ENCODE data around the gene CALD1. TPM values are rescaled to one million over a fixed set of nuclear protein-coding genes. Genes with fewer than 3 reads are reported as not detected.

The CALD1 gene
- total and polyA plus RNA-seq, 11 donors, result 89.6 to 186 (median 125) TPM

- Histone ChIP-seq H3K4me3 (no peak overlapping the region), H3K4me1 (peaks cover 0 to 64% (median 14%) of the 10 kb centered on the region in 12 donors), H3K27me3 (no peaks in the 10 kb centered on the region), H3K27ac (peak overlapping the region in 4 of 12 donors; percentile 4 to 64 (median 8)), H3K36me3 (peaks cover 0 to 12% (median 0%) of the 10 kb centered on the region in 9 donors), H3K9me3 (no peaks in the 10 kb centered on the region)
- TF ChIP-seq POLR2A (IDR thresholded peaks at IDR 0.05) (no peak), CTCF (IDR thresholded peaks at IDR 0.05) (no peak)
- 33 to 45% (median 41%) methylated on average over 2 of the region's 2 CpGs for WGBS, 4 donors
- DNase-seq, result no peak
- intact Hi-C loops (cut with DNase I), result loop anchor here in 1 of 10 donors (10.0 kb wide), 1 partner anchor 65 kb away; no protein-coding TSS in a partner anchor
- no peak for ATAC-seq
Observed at GRCh38 chr7:134820295-134820694, 40.9 kb downstream of the CALD1 start.

- no peaks in the 10 kb centered on the region for H3K9me3 ChIP-seq
- H3K27me3 ChIP-seq, result no peaks in the 10 kb centered on the region
- ATAC-seq (no peak), DNase-seq (no peak)
- H3K4me1 ChIP-seq, result peaks cover 0 to 66% (median 10%) of the 10 kb centered on the region in 12 donors
- H3K27ac ChIP-seq, result peak overlapping the region in 2 of 12 donors; percentile 4 to 64
- intact Hi-C loops (cut with DNase I), result loop anchor here in 1 of 10 donors (10.0 kb wide), 1 partner anchor 64 kb away; no protein-coding TSS in a partner anchor
- 88 to 92% (median 91%) methylated on average over 3 of the region's 3 CpGs for WGBS, 4 donors
- H3K36me3 ChIP-seq, result peaks cover 0 to 12% (median 0%) of the 10 kb centered on the region in 9 donors
- no peak overlapping the region for H3K4me3 ChIP-seq
- no peak for TF ChIP-seq POLR2A (IDR thresholded peaks at IDR 0.05)
- no peak for TF ChIP-seq CTCF (IDR thresholded peaks at IDR 0.05)
Observed at GRCh38 chr7:134820778-134821177, 41.3 kb downstream of the CALD1 start.

DNA sequence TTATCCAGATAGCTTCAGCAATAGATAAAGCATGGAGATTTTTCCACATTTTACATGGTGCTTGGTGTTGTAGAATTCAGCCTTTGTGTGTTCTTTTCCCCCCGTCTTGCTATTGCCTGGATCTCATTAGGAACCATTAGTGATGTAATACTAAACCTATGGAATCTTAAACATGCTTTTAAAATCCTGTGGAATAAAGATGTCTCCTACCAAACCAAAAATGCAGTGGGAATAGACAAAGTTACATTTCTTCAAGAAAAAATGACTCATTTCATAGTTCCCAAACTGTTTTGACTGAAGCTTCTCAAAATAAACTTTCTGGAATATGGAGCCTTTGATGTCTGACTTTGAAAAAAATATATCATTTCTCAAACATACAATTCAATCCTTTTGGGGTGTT lies 44.0 kb downstream of the CALD1 start:
- Histone ChIP-seq H3K27me3 (no peaks in the 10 kb centered on the region), H3K36me3 (peaks cover 0 to 12% (median 0%) of the 10 kb centered on the region in 9 donors), H3K27ac (peak overlapping the region in 6 of 12 donors; percentile 14 to 91 (median 86)), H3K4me1 (peaks cover 0 to 79% (median 21%) of the 10 kb centered on the region in 12 donors), H3K4me3 (no peak overlapping the region), H3K9me3 (no peaks in the 10 kb centered on the region)
- DNase-seq (no peak), ATAC-seq (no peak)
- intact Hi-C loops (cut with DNase I), result loop anchor here in 1 of 10 donors (10.0 kb wide), 1 partner anchor 61 kb away; no protein-coding TSS in a partner anchor
- TF ChIP-seq POLR2A (IDR thresholded peaks at IDR 0.05) (no peak), CTCF (IDR thresholded peaks at IDR 0.05) (no peak)
- 90 to 97% (median 94%) methylated on average over 1 of the region's 1 CpG for WGBS, 4 donors

DNA sequence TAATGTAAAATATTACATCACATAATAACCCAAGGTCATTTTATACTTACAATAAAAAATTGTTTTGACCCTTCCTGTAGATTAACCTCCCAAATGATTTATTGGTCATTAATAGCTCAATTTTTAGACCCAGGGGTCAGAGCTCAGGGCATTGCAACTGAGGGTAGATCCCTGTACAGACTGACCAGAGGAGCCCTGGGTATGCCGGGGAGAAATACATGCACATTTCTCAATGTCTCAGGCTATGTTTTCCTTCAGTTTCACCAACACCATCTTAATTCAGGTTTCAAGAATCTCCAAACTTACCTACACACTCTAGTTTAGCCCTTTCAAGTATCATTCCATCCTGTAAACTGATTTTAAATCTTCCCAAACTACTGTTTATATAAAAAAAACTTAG lies 46.2 kb downstream of the CALD1 start:
- 46 to 64% (median 61%) methylated on average over 1 of the region's 1 CpG for WGBS, 4 donors
- H3K4me3 ChIP-seq, result peak overlapping the region in 8 of 12 donors; percentile 1 to 48 (median 33)
- no peaks in the 10 kb centered on the region for H3K9me3 ChIP-seq
- DNase-seq, result no peak
- H3K27ac ChIP-seq, result peak overlapping the region in 11 of 12 donors; percentile 27 to 91 (median 84)
- peaks cover 0 to 3% (median 0%) of the 10 kb centered on the region in 9 donors for H3K36me3 ChIP-seq
- ATAC-seq, result peak in 2 of 4 donors; percentile 17 to 36
- no peak for TF ChIP-seq POLR2A (IDR thresholded peaks at IDR 0.05)
- TF ChIP-seq CTCF (IDR thresholded peaks at IDR 0.05), result no peak
- H3K4me1 ChIP-seq, result peaks cover 0 to 89% (median 33%) of the 10 kb centered on the region in 12 donors
- no peaks in the 10 kb centered on the region for H3K27me3 ChIP-seq
- intact Hi-C loops (cut with DNase I), result loop anchor here in 3 of 10 donors (5.0 to 10.0 kb wide), 4 partner anchors 33 to 59 kb away; no protein-coding TSS in a partner anchor
